CD14-positive monocyte (primary cell): Measurements from ENCODE around the gene ANKRD10. TPM values are rescaled to one million over a fixed set of nuclear protein-coding genes. Genes with fewer than 3 reads are reported as not detected.

ENCODE experiments used
- DNase-seq, 3 donors: peaks; one replicate each; pipeline ENCODE4 v3.0.0-alpha.2; 2011 to 2022
- H2AFZ ChIP-seq: 2 replicates; pipeline ENCODE4 v1.6.0; 2012; ENCODE audit warnings: mild to moderate bottlenecking, low read depth, low read length, inconsistent platforms; ENCODE audit not compliant: insufficient read depth, poor library complexity, severe bottlenecking
- H3K27ac ChIP-seq, 2 donors: 1 replicate in 1 of 2; 2 replicates in 1 of 2; pipeline ENCODE4 v1.5.1; 2012 to 2013; ENCODE audit warnings: low read length in 2 of 2, control low read depth in 1 of 2, inconsistent platforms in 1 of 2, low read depth in 1 of 2, mild to moderate bottlenecking in 1 of 2
- H3K27me3 ChIP-seq, 2 donors: one replicate each; pipeline versions ENCODE4 v1.6.0 to v1.6.1; 2011 to 2013; ENCODE audit warnings: low read length in 2 of 2; ENCODE audit not compliant: control insufficient read depth in 2 of 2, insufficient read depth in 2 of 2
- H3K36me3 ChIP-seq, 2 donors: replicated peaks in 1 of 2; 1 replicate in 1 of 2; 2 replicates in 1 of 2; pipeline versions ENCODE4 v1.5.1 to v1.6.1; 2012 to 2013; ENCODE audit warnings: low read length in 2 of 2, control low read depth in 1 of 2, inconsistent platforms in 1 of 2, mild to moderate bottlenecking in 1 of 2; ENCODE audit not compliant: insufficient read depth in 2 of 2, control insufficient read depth in 1 of 2
- H3K4me1 ChIP-seq, 2 donors: 1 replicate in 1 of 2; 2 replicates in 1 of 2; pipeline versions ENCODE4 v1.5.1 to v1.6.1; 2012 to 2013; ENCODE audit warnings: low read length in 2 of 2, control low read depth in 1 of 2, inconsistent platforms in 1 of 2, mild to moderate bottlenecking in 1 of 2, moderate library complexity in 1 of 2; ENCODE audit not compliant: insufficient read depth in 2 of 2, control insufficient read depth in 1 of 2
- H3K4me2 ChIP-seq: replicated peaks from 2 replicates; pipeline ENCODE3; 2012; ENCODE audit warnings: low read length, moderate library complexity, mild to moderate bottlenecking; ENCODE audit not compliant: poor library complexity, severe bottlenecking; ENCODE audit errors: extremely low read depth
- H3K4me3 ChIP-seq, 3 experiments: fragments of 200-600 bp in 1 of 3; sonication (generic) in 1 of 3; replicated peaks in 1 of 3; 1 replicate in 2 of 3; 2 replicates in 1 of 3; pipeline ENCODE4 v1.5.1; 2011 to 2013; ENCODE audit warnings: low read length in 3 of 3, mild to moderate bottlenecking in 3 of 3, control low read depth in 2 of 3, low read depth in 2 of 3, inconsistent platforms in 1 of 3, moderate library complexity in 1 of 3
- H3K79me2 ChIP-seq: 2 replicates; pipeline ENCODE4 v1.6.0; 2012; ENCODE audit warnings: mild to moderate bottlenecking, control low read depth, inconsistent platforms, low read length, moderate library complexity; ENCODE audit not compliant: insufficient read depth
- H3K9ac ChIP-seq: 2 replicates; pipeline ENCODE4 v1.6.0; 2017; ENCODE audit warnings: low read length, mild to moderate bottlenecking; ENCODE audit not compliant: insufficient read depth, poor library complexity, severe bottlenecking
- H3K9me3 ChIP-seq, 2 donors: replicated peaks in 1 of 2; 1 replicate in 1 of 2; 2 replicates in 1 of 2; pipeline versions ENCODE4 v1.5.1 to v1.6.1; 2012 to 2013; ENCODE audit warnings: low read length in 2 of 2, control low read depth in 1 of 2; ENCODE audit not compliant: control insufficient read depth in 1 of 2, insufficient read depth in 1 of 2
- H4K20me1 ChIP-seq: 2 replicates; pipeline ENCODE4 v1.6.0; 2012; ENCODE audit warnings: mild to moderate bottlenecking, low read length, control low read depth, moderate library complexity; ENCODE audit not compliant: insufficient read depth
- H3K27ac Mint-ChIP-seq, 7 donors: one replicate each; pipeline ENCODE4 v1.8.0; 2020; ENCODE audit warnings: mild to moderate bottlenecking in 7 of 7, mixed read lengths in 7 of 7, moderate library complexity in 6 of 7, inconsistent platforms in 2 of 7
- H3K27me3 Mint-ChIP-seq, 3 donors: one replicate each; pipeline ENCODE4 v1.8.0; 2021 to 2022; ENCODE audit warnings: low read depth in 3 of 3, mild to moderate bottlenecking in 3 of 3, mixed read lengths in 3 of 3, moderate library complexity in 3 of 3, inconsistent platforms in 1 of 3
- H3K36me3 Mint-ChIP-seq, 2 donors: one replicate each; pipeline ENCODE4 v1.8.0; 2020; ENCODE audit warnings: mixed read lengths in 2 of 2, inconsistent platforms in 1 of 2, mild to moderate bottlenecking in 1 of 2
- H3K4me1 Mint-ChIP-seq: one replicate; pipeline ENCODE4 v1.8.0; 2020; ENCODE audit warnings: mild to moderate bottlenecking, mixed read lengths
- H3K4me3 Mint-ChIP-seq, 2 donors: one replicate each; pipeline ENCODE4 v1.8.0; 2020; ENCODE audit warnings: mild to moderate bottlenecking in 2 of 2, mixed read lengths in 2 of 2, moderate library complexity in 1 of 2
- H3K9me3 Mint-ChIP-seq, 7 donors: one replicate each; pipeline ENCODE4 v1.8.0; 2020 to 2022; ENCODE audit warnings: mixed read lengths in 7 of 7, mild to moderate bottlenecking in 6 of 7, moderate library complexity in 6 of 7, inconsistent platforms in 2 of 7
- WGBS: methylation state at CpG from one replicate; pipeline ENCODE4 v1.1.5; 2013; ENCODE audit warnings: missing lambda C conversion rate; ENCODE audit not compliant: insufficient coverage; 5-methylcytosine and 5-hydroxymethylcytosine counted together
- intact Hi-C, 2 donors: fragments of 100-400 bp; cut with micrococcal nuclease; formaldehyde crosslinking; loops; one replicate each; pipeline versions ENCODE4 v1.15.0 to v1.15.1; 2023
- polyA plus RNA-seq, 3 donors: library from polyadenylated mRNA; depleted of rRNA in 1 of 3; unstranded in 2 of 3; stranded (reverse) in 1 of 3; fragments of 300-500 nt in 2 of 3; fragments of >200 nt in 1 of 3; fragmentation: Illumina TruSeq in 2 of 3; gene quantifications; 1 replicate in 2 of 3; 2 replicates in 1 of 3; pipeline ENCODE4 v1.2.3, GENCODE V29; 2012 to 2021
- TF ChIP-seq, protein P1 (sequence below): fragments of 200-600 bp; IDR thresholded peaks from one replicate; pipeline ENCODE4 v1.8.0; 2022; ENCODE audit warnings: antibody characterized with exemption, mild to moderate bottlenecking

ANKRD10 gene
- polyA plus RNA-seq, 3 donors: 30.5 to 79.9 (median 37.2) TPM

DNA sequence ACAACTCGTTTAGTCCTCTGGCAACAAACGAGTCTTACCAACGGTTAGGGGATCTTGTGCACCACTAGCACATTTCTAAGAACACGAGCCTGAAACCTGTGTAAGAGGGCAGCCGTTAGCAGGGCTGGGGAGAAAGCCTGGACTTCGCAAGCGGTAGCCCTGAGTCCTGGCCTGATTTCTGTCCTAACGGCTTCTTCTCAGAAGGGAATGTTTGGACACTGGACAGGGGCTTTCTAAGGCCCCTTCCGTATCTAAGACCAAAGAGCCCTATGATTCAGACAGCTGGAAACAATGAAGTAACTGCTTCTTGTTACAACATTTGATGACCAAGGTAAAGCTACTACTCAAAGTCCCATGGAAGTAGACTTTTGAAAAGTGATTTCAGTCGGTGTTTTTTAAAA, 2.2 kb downstream of the ANKRD10 start:
- Mint-ChIP-seq H3K9me3 (no peaks in the 10 kb centered on the region), H3K36me3 (peaks cover 29 to 36% of the 10 kb centered on the region in 2 donors), H3K4me3 (peak overlapping the region; percentile 87 to 90), H3K27me3 (peaks cover 0 to 2% (median 0%) of the 10 kb centered on the region in 3 donors), H3K27ac (peak overlapping the region in 6 of 7 donors; percentile 87 to 99 (median 89)), H3K4me1 (peaks cover 30% of the 10 kb centered on the region)
- Histone ChIP-seq H3K36me3 (peaks cover 30 to 34% of the 10 kb centered on the region in 2 donors), H3K79me2 (peaks cover 68% of the 10 kb centered on the region), H2AFZ (no peak overlapping the region), H3K9ac (no peak overlapping the region), H3K4me2 (peak overlapping the region; percentile 92), H3K27me3 (no peaks in the 10 kb centered on the region), H3K4me3 (peak overlapping the region in 1 of 3 experiments; percentile 86), H3K27ac (peak overlapping the region in 1 of 2 donors; percentile 89), H3K9me3 (no peaks in the 10 kb centered on the region), H4K20me1 (peaks cover 62% of the 10 kb centered on the region), H3K4me1 (peaks cover 27 to 28% of the 10 kb centered on the region in 2 donors)
- peak; percentile 47 to 85 (median 64) for DNase-seq
- TF ChIP-seq, protein P1, sequence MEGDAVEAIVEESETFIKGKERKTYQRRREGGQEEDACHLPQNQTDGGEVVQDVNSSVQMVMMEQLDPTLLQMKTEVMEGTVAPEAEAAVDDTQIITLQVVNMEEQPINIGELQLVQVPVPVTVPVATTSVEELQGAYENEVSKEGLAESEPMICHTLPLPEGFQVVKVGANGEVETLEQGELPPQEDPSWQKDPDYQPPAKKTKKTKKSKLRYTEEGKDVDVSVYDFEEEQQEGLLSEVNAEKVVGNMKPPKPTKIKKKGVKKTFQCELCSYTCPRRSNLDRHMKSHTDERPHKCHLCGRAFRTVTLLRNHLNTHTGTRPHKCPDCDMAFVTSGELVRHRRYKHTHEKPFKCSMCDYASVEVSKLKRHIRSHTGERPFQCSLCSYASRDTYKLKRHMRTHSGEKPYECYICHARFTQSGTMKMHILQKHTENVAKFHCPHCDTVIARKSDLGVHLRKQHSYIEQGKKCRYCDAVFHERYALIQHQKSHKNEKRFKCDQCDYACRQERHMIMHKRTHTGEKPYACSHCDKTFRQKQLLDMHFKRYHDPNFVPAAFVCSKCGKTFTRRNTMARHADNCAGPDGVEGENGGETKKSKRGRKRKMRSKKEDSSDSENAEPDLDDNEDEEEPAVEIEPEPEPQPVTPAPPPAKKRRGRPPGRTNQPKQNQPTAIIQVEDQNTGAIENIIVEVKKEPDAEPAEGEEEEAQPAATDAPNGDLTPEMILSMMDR: no peak
- intact Hi-C loops: loop anchor here (10.0 kb wide), 4 partner anchors 132 to 312 kb away; partner anchors contain the start of gene ING1 (in 1 of the 2)
- WGBS: 64% methylated on average over 7 of the region's 10 CpGs

DNA sequence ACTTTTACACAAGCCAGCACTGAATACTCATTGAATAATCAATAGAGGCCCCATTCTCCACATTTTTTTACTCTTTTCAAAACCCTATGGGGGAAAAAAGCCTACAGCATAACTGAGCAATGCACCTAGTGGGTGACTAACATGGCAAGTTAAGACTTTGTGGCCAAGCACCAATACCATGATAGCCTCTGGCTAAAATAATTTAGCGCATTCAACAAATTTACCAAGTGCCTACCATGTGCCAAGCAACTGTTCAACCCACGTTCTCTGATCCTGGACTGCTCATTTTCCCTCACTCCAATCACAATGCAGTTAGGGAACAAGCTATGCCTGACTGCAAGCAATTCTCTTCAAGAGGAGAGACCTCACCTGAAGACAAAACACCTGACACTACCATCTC, 3.0 kb downstream of the ANKRD10 start:
- Histone ChIP-seq H3K79me2 (peaks cover 73% of the 10 kb centered on the region), H3K9me3 (no peaks in the 10 kb centered on the region), H3K27ac (no peak overlapping the region), H3K4me3 (peak overlapping the region in 1 of 3 experiments; percentile 86), H3K36me3 (peaks cover 36 to 41% of the 10 kb centered on the region in 2 donors), H3K4me2 (no peak overlapping the region), H3K27me3 (no peaks in the 10 kb centered on the region), H3K9ac (no peak overlapping the region), H2AFZ (no peak overlapping the region), H3K4me1 (peaks cover 24 to 25% of the 10 kb centered on the region in 2 donors), H4K20me1 (peaks cover 70% of the 10 kb centered on the region)
- WGBS: 82% methylated on average over 2 of the region's 2 CpGs
- Mint-ChIP-seq H3K4me1 (peaks cover 26% of the 10 kb centered on the region), H3K9me3 (no peaks in the 10 kb centered on the region), H3K27ac (no peak overlapping the region), H3K27me3 (peaks cover 0 to 2% (median 0%) of the 10 kb centered on the region in 3 donors), H3K4me3 (no peak overlapping the region), H3K36me3 (peaks cover 34 to 41% of the 10 kb centered on the region in 2 donors)
- TF ChIP-seq, protein P1: no peak
- intact Hi-C loops: loop anchor here (10.0 kb wide), 4 partner anchors 133 to 313 kb away; partner anchors contain the start of gene ING1 (in 1 of the 2)
- no peak for DNase-seq
